Bronchial epithelial cell (primary cell): ENCODE measurements around the gene CAMTA1. TPM values are rescaled to one million over a fixed set of nuclear protein-coding genes. Genes with fewer than 3 reads are reported as not detected.

Source experiments
- DNase-seq: peaks from one replicate; pipeline ENCODE4 v3.0.0-alpha.2; 2010; ENCODE audit warnings: low read depth
- FAIRE-seq: peaks from 2 replicates; lab custom pipeline; 2011; peaks lifted over from hg19 to GRCh38; lab: Jason Lieb, UNC
- H3K27me3 ChIP-seq: 2 replicates; pipeline ENCODE4 v1.5.1; 2011; ENCODE audit warnings: low read length; ENCODE audit not compliant: control insufficient read depth, insufficient read depth
- H3K36me3 ChIP-seq: 2 replicates; pipeline ENCODE4 v1.5.1; 2011; ENCODE audit warnings: low read length; ENCODE audit not compliant: control insufficient read depth, insufficient read depth
- H3K4me3 ChIP-seq: 2 replicates; pipeline ENCODE4 v1.5.1; 2011; ENCODE audit warnings: mild to moderate bottlenecking, low read depth, low read length, control low read depth
- total RNA-seq: library from RNA; depleted of rRNA; stranded (reverse); fragments of >200 nt; gene quantifications from 2 replicates; pipeline ENCODE4 v1.2.1, GENCODE V29; 2014
- TF ChIP-seq, protein P1 (sequence below): IDR thresholded peaks from 2 replicates; pipeline ENCODE4 v1.5.1; 2011; ENCODE audit warnings: mild to moderate bottlenecking, moderate library complexity, low read length, control low read depth, inconsistent platforms; ENCODE audit not compliant: insufficient read depth, severe bottlenecking

The CAMTA1 gene
- total RNA-seq, 1 donor from 2014 or later: 68.2 TPM

DNA sequence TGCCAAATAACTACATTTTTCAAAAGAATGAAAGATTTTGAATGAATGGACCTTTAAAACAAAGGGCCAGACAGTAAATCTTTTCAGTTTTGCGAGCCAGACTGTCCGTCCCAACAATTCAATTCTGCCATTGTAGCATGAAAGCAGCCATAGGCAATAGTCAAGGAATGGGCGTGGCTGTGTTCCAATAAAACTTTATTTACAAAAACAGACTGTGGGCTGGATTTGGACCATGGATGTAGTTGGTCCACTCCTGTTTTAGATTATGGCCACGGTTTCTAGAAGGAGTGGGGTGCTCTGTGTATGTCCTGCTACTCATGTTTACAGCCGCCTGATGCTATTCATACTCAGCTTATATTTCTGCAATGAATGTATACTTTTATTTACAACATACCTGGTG lies 474.7 kb downstream of the CAMTA1 start:
- no peaks in the 10 kb centered on the region for H3K27me3 ChIP-seq

DNA sequence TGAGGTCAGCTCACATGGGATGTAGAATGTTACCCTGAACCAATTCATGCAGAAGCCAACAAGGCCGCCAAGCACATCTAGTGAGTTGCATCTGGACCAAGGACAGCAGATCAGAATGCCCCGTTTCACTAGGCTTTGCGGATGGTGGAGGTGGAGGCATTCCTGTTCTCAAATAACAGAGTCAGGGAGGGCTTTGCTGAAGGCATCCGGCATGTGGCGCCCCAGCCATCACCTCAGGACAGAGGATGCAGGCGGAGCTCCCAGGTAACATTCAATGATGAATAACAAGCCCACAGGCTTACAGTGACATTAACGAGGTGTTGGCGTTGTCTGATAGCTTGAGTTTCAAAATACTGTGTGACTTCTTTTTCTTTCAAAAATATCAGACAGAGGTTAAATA lies 476.2 kb downstream of the CAMTA1 start:
- no peaks in the 10 kb centered on the region for H3K36me3 ChIP-seq
- TF ChIP-seq, protein P1, sequence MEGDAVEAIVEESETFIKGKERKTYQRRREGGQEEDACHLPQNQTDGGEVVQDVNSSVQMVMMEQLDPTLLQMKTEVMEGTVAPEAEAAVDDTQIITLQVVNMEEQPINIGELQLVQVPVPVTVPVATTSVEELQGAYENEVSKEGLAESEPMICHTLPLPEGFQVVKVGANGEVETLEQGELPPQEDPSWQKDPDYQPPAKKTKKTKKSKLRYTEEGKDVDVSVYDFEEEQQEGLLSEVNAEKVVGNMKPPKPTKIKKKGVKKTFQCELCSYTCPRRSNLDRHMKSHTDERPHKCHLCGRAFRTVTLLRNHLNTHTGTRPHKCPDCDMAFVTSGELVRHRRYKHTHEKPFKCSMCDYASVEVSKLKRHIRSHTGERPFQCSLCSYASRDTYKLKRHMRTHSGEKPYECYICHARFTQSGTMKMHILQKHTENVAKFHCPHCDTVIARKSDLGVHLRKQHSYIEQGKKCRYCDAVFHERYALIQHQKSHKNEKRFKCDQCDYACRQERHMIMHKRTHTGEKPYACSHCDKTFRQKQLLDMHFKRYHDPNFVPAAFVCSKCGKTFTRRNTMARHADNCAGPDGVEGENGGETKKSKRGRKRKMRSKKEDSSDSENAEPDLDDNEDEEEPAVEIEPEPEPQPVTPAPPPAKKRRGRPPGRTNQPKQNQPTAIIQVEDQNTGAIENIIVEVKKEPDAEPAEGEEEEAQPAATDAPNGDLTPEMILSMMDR: no peak
- H3K4me3 ChIP-seq: no peak overlapping the region
- no peaks in the 10 kb centered on the region for H3K27me3 ChIP-seq
- FAIRE-seq (no peak), DNase-seq (no peak)

More for the DNA sequence above, 474.7 kb downstream of the CAMTA1 start:
- no peaks in the 10 kb centered on the region for H3K36me3 ChIP-seq
- no peak for FAIRE-seq
- H3K4me3 ChIP-seq: no peak overlapping the region
- TF ChIP-seq, protein P1: no peak
- no peak for DNase-seq

DNA sequence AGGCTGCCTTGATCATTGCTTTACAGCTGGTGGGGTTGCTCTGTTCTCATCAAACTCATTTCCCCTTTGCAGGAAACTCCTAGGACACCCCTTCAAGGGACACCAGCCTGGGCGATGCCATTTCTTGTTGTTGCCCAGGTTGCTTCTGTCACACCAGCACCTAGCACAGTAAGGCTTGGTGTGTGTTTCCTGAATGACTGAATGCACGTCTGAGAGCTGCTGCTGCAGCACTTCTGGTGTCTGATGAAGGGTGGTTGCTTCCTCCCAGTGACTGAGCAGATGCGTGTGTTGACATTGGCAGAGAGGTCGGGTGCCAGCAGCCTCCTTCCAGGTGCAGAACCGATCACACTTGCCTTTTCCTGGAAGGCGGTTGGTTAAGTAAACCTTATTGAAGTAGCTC lies 477.4 kb downstream of the CAMTA1 start:
- H3K4me3 ChIP-seq: no peak overlapping the region
- TF ChIP-seq, protein P1: no peak
- no peaks in the 10 kb centered on the region for H3K36me3 ChIP-seq
- FAIRE-seq: peak; percentile 87
- DNase-seq: peak; percentile 82
- H3K27me3 ChIP-seq: no peaks in the 10 kb centered on the region

DNA sequence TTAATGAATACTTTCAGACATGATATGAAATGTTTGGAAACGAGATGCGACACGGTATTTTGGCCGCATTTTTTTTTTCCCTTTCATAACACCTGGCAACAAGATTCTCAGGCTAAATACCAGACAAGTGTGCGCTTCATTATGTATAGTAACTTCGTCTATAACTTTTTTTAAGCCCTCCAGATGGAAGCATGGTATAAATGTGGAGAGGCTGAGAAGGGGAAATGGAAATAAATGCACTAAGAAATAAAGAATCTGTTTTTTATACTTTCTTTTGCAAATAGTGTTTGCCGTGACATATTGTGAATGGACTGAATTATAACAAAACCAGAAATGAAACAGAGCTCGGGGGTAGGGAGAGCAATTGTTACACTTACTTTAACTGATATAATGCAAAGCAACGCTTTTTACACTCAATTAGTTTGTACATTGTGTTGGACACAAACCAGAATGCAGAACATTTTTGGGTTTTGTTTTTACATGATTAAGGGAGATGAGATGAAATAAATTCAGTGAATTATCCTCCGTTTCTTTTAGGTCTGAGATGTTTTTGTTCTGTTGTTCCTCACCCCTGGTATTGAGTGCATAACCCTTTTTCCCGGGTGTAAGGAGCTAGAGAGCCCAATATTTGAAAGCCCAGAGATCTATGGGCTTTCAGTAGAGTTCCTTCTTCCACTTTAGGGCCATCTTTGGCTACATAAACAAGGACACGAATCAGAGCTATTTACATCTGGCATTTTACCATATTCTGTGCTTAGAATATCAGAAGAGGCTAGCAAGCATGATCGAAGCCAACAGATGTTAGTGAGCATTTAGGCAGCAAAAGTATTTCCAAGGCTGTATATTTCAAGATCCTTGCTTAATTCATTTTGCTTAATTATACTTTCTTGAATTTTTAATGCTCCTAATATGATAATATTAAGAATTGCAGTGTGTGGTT lies 478.0 kb downstream of the CAMTA1 start:
- FAIRE-seq: no peak
- Histone ChIP-seq H3K36me3 (no peaks in the 10 kb centered on the region), H3K4me3 (no peak overlapping the region), H3K27me3 (no peaks in the 10 kb centered on the region)
- no peak for DNase-seq
- TF ChIP-seq, protein P1: no peak

DNA sequence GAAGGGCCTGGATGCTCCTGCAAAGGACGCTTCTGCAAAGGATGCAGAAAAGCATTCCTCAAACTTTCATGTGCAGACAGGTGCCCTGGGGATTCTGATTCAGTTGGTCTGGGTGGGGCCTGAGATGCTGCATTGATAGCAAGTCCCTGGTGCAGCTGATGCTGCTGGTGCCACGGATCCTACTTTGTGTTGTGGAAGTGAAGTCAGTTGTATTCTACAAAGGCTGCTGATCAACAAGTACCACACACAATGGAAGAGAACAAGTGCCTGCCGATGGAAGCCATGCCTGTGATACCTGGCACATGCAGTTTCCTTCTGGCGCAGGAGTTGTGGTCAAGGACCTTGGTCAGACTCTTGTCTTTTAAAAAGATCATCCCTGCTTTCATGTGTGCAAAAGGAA lies 478.8 kb downstream of the CAMTA1 start:
- no peak overlapping the region for H3K4me3 ChIP-seq
- TF ChIP-seq, protein P1: no peak
- DNase-seq (no peak), FAIRE-seq (no peak)
- H3K36me3 ChIP-seq: no peaks in the 10 kb centered on the region
- H3K27me3 ChIP-seq: no peaks in the 10 kb centered on the region
